WTC11 (cell line): ENCODE results near the gene RING1. TPM values are rescaled to one million over a fixed set of nuclear protein-coding genes. Genes with fewer than 3 reads are reported as not detected.
A peak's percentile ranks its signal among the peaks of the same experiment; 100 is the strongest.

Experiments
- ATAC-seq: fragments of 200-7000 bp; cut with Tn5 transposase; 2 replicates; pipeline ENCODE4 v1.10.0; 2021; ENCODE audit warnings: mild to moderate bottlenecking, moderate library complexity
- CTCF ChIA-PET: fragments of 300-600 bp; sonication (Branson Sonifier 250); formaldehyde crosslinking; loops from one replicate; lab custom pipeline; 2021; ENCODE audit warnings: antibody characterized with exemption; lab: Charles Lee
- POLR2A ChIA-PET: fragments of 350-600 bp; sonication (Branson Sonifier 250); formaldehyde crosslinking; loops from one replicate; lab custom pipeline; 2021; ENCODE audit warnings: antibody characterized with exemption; lab: Charles Lee
- DNase-seq: peaks from one replicate; pipeline ENCODE4 v3.0.0; 2021; ENCODE audit warnings: low spot score
- H3K27ac Mint-ChIP-seq: 2 replicates; pipeline ENCODE4 v1.8.0; 2021; ENCODE audit warnings: mixed read lengths
- H3K27me3 Mint-ChIP-seq: 2 replicates; pipeline ENCODE4 v1.8.0; 2021; ENCODE audit warnings: low read depth, mild to moderate bottlenecking, moderate library complexity, mixed read lengths
- H3K36me3 Mint-ChIP-seq: 2 replicates; pipeline ENCODE4 v1.8.0; 2021; ENCODE audit warnings: mixed read lengths
- H3K4me1 Mint-ChIP-seq: 2 replicates; pipeline ENCODE4 v1.8.0; 2022; ENCODE audit warnings: mixed read lengths
- H3K4me3 Mint-ChIP-seq: 2 replicates; pipeline ENCODE4 v1.8.0; 2021; ENCODE audit warnings: mild to moderate bottlenecking, moderate library complexity, mixed read lengths
- H3K9me3 Mint-ChIP-seq: 2 replicates; pipeline ENCODE4 v1.8.0; 2021; ENCODE audit warnings: mixed read lengths
- ATF3 ChIP-seq: sonication (generic); formaldehyde crosslinking; conservative IDR thresholded peaks from 2 replicates; pipeline ENCODE4 v1.8.1; 2022; ENCODE audit warnings: mild to moderate bottlenecking, missing genetic modification reagents
- CREM ChIP-seq: sonication (generic); formaldehyde crosslinking; IDR thresholded peaks from 2 replicates; pipeline ENCODE4 v1.8.1; 2022; ENCODE audit warnings: mild to moderate bottlenecking, missing genetic modification reagents, moderate library complexity
- CTCF ChIP-seq: fragments of 200-600 bp; IDR thresholded peaks from 2 replicates; pipeline ENCODE4 v1.8.0; 2022; ENCODE audit warnings: antibody characterized with exemption
- E2F1 ChIP-seq: sonication (generic); formaldehyde crosslinking; IDR thresholded peaks from 2 replicates; pipeline ENCODE4 v1.8.0; 2022; ENCODE audit warnings: mild to moderate bottlenecking, missing genetic modification reagents
- EMX1 ChIP-seq: fragments of 250-450 bp; sonication (Bioruptor Pico); IDR thresholded peaks from 2 replicates; pipeline ENCODE4 v1.8.0; 2021; ENCODE audit warnings: mild to moderate bottlenecking
- ETV6 ChIP-seq: sonication (generic); formaldehyde crosslinking; IDR thresholded peaks from 2 replicates; pipeline ENCODE4 v1.8.1; 2022; ENCODE audit warnings: mild to moderate bottlenecking, missing genetic modification reagents
- FOXJ3 ChIP-seq: sonication (generic); formaldehyde crosslinking; IDR thresholded peaks from 2 replicates; pipeline ENCODE4 v1.9.0; 2021; ENCODE audit warnings: missing genetic modification reagents, mild to moderate bottlenecking, borderline replicate concordance
- FOXK1 ChIP-seq: sonication (generic); formaldehyde crosslinking; IDR thresholded peaks from 2 replicates; pipeline ENCODE4 v1.8.0; 2022; ENCODE audit warnings: mild to moderate bottlenecking, moderate library complexity, missing genetic modification reagents
- GABPB1 ChIP-seq: sonication (generic); formaldehyde crosslinking; IDR thresholded peaks from 2 replicates; pipeline ENCODE4 v1.8.1; 2023; ENCODE audit warnings: mild to moderate bottlenecking, missing genetic modification reagents
- GRHL2 ChIP-seq: fragments of 250-450 bp; sonication (Bioruptor Pico); IDR thresholded peaks from 2 replicates; pipeline ENCODE4 v1.8.0; 2022; ENCODE audit warnings: mild to moderate bottlenecking, moderate library complexity; ENCODE audit not compliant: insufficient replicate concordance, severe bottlenecking
- GTF2I ChIP-seq: fragments of 250-450 bp; sonication (Bioruptor Pico); conservative IDR thresholded peaks from 2 replicates; pipeline ENCODE4 v1.4.0; 2021; ENCODE audit warnings: mild to moderate bottlenecking
- JUN ChIP-seq: sonication (generic); formaldehyde crosslinking; IDR thresholded peaks from 2 replicates; pipeline ENCODE4 v1.8.0; 2023; ENCODE audit warnings: mild to moderate bottlenecking, missing genetic modification reagents
- MXD4 ChIP-seq: fragments of 250-450 bp; sonication (Bioruptor Pico); IDR thresholded peaks from 2 replicates; pipeline ENCODE4 v1.8.0; 2021; ENCODE audit warnings: mild to moderate bottlenecking, moderate library complexity, borderline replicate concordance
- NR2C2 ChIP-seq: sonication (generic); formaldehyde crosslinking; IDR thresholded peaks from 2 replicates; pipeline ENCODE4 v1.8.0; 2022; ENCODE audit warnings: mild to moderate bottlenecking, missing genetic modification reagents
- OVOL2 ChIP-seq: fragments of 250-450 bp; sonication (Bioruptor Pico); IDR thresholded peaks from 2 replicates; pipeline ENCODE4 v1.9.0; 2021; ENCODE audit warnings: mild to moderate bottlenecking, borderline replicate concordance
- PRRX2 ChIP-seq: fragments of 250-450 bp; sonication (Bioruptor Pico); IDR thresholded peaks from 2 replicates; pipeline ENCODE4 v1.8.0; 2021; ENCODE audit warnings: mild to moderate bottlenecking
- RELA ChIP-seq: sonication (generic); formaldehyde crosslinking; IDR thresholded peaks from 2 replicates; pipeline ENCODE4 v1.8.1; 2022; ENCODE audit warnings: missing genetic modification reagents, mild to moderate bottlenecking, borderline replicate concordance
- STAT6 ChIP-seq: sonication (generic); formaldehyde crosslinking; conservative IDR thresholded peaks from 2 replicates; pipeline ENCODE4 v1.8.1; 2023; ENCODE audit warnings: mild to moderate bottlenecking, low read depth, missing genetic modification reagents, moderate library complexity
- TCF7 ChIP-seq: sonication (generic); formaldehyde crosslinking; IDR thresholded peaks from 2 replicates; pipeline ENCODE4 v1.8.0; 2022; ENCODE audit warnings: mild to moderate bottlenecking, low read depth, missing genetic modification reagents, moderate library complexity
- USF2 ChIP-seq: sonication (generic); formaldehyde crosslinking; IDR thresholded peaks from 2 replicates; pipeline ENCODE4 v1.8.1; 2023; ENCODE audit warnings: mild to moderate bottlenecking, missing genetic modification reagents, moderate library complexity
- ZBTB43 ChIP-seq: sonication (generic); formaldehyde crosslinking; IDR thresholded peaks from 2 replicates; pipeline ENCODE4 v1.8.1; 2023; ENCODE audit warnings: mild to moderate bottlenecking, missing genetic modification reagents
- ZMAT4 ChIP-seq: fragments of 250-450 bp; sonication (Bioruptor Pico); IDR thresholded peaks from 2 replicates; pipeline ENCODE4 v1.9.0; 2021; ENCODE audit warnings: mild to moderate bottlenecking
- ZNF121 ChIP-seq: sonication (generic); formaldehyde crosslinking; IDR thresholded peaks from 2 replicates; pipeline ENCODE4 v1.8.0; 2023; ENCODE audit warnings: missing genetic modification reagents
- ZNF396 ChIP-seq: fragments of 250-450 bp; sonication (Bioruptor Pico); IDR thresholded peaks from 2 replicates; pipeline ENCODE4 v1.8.0; 2021; ENCODE audit warnings: mild to moderate bottlenecking, moderate library complexity, borderline replicate concordance
- ZNF425 ChIP-seq: fragments of 250-450 bp; sonication (Bioruptor Pico); conservative IDR thresholded peaks from 2 replicates; pipeline ENCODE4 v1.9.0; 2021; ENCODE audit warnings: mild to moderate bottlenecking
- ZNF671 ChIP-seq: fragments of 250-450 bp; sonication (Bioruptor Pico); IDR thresholded peaks from 2 replicates; pipeline ENCODE4 v1.8.0; 2021; ENCODE audit warnings: mild to moderate bottlenecking
- total RNA-seq: library from RNA; stranded (reverse); gene quantifications from 3 replicates; pipeline ENCODE4 v1.2.3, GENCODE V29; 2021

Gene RING1
- total RNA-seq, 1 experiment from 2014 or later = 26.6 TPM

- Mint-ChIP-seq H3K27me3 (peaks cover 25% of the 10 kb centered on the region), H3K4me3 (no peak overlapping the region), H3K9me3 (no peaks in the 10 kb centered on the region), H3K4me1 (peaks cover 22% of the 10 kb centered on the region), H3K27ac (no peak overlapping the region), H3K36me3 (no peaks in the 10 kb centered on the region)
- ATAC-seq = no peak
- CTCF ChIA-PET = interaction anchor here (1.0 to 7.1 kb wide), 12 partner anchors 10 to 175 kb away, joined by 4 to 55 read pairs (median 11); partner anchors contain the start of gene B3GALT4
- POLR2A ChIA-PET = no interaction called here
- no peak for DNase-seq
- TF ChIP-seq GABPB1 (CRISPR knock-in tag) (no peak), CREM (CRISPR knock-in tag) (no peak), ZNF396 (no peak), RELA (CRISPR knock-in tag) (no peak), FOXJ3 (CRISPR knock-in tag) (no peak), ZMAT4 (CRISPR knock-in tag) (no peak), OVOL2 (CRISPR knock-in tag) (no peak), ZBTB43 (CRISPR knock-in tag) (no peak), TCF7 (CRISPR knock-in tag) (no peak), FOXK1 (CRISPR knock-in tag) (no peak), JUN (CRISPR knock-in tag) (no peak), PRRX2 (CRISPR knock-in tag) (no peak), GTF2I (no peak), NR2C2 (CRISPR knock-in tag) (no peak), STAT6 (CRISPR knock-in tag) (no peak), GRHL2 (no peak), ETV6 (CRISPR knock-in tag) (no peak), ZNF121 (CRISPR knock-in tag) (no peak), MXD4 (CRISPR knock-in tag) (no peak), ATF3 (no peak)
Measured at GRCh38 chr6:33160096-33160495, 48.2 kb upstream of the RING1 start.

- peak; percentile 40 for DNase-seq
- POLR2A ChIA-PET = no interaction called here
- Mint-ChIP-seq H3K36me3 (no peaks in the 10 kb centered on the region), H3K27me3 (peaks cover 25% of the 10 kb centered on the region), H3K27ac (no peak overlapping the region), H3K4me3 (peak overlapping the region; percentile 86), H3K4me1 (peaks cover 22% of the 10 kb centered on the region), H3K9me3 (no peaks in the 10 kb centered on the region)
- CTCF ChIA-PET = interaction anchor here (0.6 to 7.1 kb wide), 31 partner anchors 7 to 293 kb away, joined by 3 to 55 read pairs (median 5); partner anchors contain the start of gene B3GALT4
- peak; percentile 72 for ATAC-seq
- no peak for TF ChIP-seq FOXJ3 (CRISPR knock-in tag)
- TF ChIP-seq GTF2I = no peak
- no peak for TF ChIP-seq ZNF425 (CRISPR knock-in tag)
- no peak for TF ChIP-seq ZNF671 (CRISPR knock-in tag)
- TF ChIP-seq USF2 (CRISPR knock-in tag) = no peak
- TF ChIP-seq CTCF = no peak
- no peak for TF ChIP-seq ETV6 (CRISPR knock-in tag)
- no peak for TF ChIP-seq EMX1
- TF ChIP-seq E2F1 (CRISPR knock-in tag) = no peak
Measured at GRCh38 chr6:33160728-33161344, 47.5 kb upstream of the RING1 start.
